ENCODE data around the gene CCDC77. TPM values are rescaled to one million over a fixed set of nuclear protein-coding genes. Genes with fewer than 3 reads are reported as not detected.

Gene CCDC77
- total RNA-seq, 1 experiment from 2014 or later: 20.4 TPM

DNA sequence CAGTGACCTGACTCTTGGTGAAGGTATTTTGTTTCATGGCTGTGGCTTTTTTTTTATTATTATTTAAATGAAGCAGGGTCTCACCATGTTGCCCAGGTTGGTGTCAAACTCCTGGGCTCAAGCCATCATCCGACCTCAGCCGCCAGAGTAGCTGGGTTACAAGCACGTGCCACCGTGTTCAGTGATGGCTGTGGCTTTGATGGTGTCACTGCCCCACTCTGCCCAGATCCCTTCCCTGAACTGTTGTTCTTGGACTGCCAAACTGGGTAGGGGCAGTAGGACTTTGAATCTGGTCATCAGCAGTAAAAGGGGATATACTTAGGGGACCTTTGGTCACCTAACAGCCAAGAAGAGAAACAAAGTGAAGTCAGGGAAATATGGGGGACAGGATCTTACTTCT lies 77.7 kb downstream of the CCDC77 start:
- H4K20me1 ChIP-seq (ENCODE audit: insufficient read depth): no peaks in the 10 kb centered on the region
- H3K4me3 ChIP-seq: no peak overlapping the region
- TF ChIP-seq EZH2 (IDR thresholded peaks at IDR 0.05; ENCODE audit: low read depth): no peak
- TF ChIP-seq, protein P1, sequence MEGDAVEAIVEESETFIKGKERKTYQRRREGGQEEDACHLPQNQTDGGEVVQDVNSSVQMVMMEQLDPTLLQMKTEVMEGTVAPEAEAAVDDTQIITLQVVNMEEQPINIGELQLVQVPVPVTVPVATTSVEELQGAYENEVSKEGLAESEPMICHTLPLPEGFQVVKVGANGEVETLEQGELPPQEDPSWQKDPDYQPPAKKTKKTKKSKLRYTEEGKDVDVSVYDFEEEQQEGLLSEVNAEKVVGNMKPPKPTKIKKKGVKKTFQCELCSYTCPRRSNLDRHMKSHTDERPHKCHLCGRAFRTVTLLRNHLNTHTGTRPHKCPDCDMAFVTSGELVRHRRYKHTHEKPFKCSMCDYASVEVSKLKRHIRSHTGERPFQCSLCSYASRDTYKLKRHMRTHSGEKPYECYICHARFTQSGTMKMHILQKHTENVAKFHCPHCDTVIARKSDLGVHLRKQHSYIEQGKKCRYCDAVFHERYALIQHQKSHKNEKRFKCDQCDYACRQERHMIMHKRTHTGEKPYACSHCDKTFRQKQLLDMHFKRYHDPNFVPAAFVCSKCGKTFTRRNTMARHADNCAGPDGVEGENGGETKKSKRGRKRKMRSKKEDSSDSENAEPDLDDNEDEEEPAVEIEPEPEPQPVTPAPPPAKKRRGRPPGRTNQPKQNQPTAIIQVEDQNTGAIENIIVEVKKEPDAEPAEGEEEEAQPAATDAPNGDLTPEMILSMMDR (conservative IDR thresholded peaks at IDR 0.05): no peak
- no peak overlapping the region for H3K27ac ChIP-seq
- ChIA-PET POLR2A (ENCODE audit: unreplicated experiment) (interaction anchor here (0.6 kb wide), 1 partner anchor 121 kb away, joined by 3 read pairs; no protein-coding TSS in a partner anchor), CTCF (no interaction called here)
- no peak overlapping the region for H3K4me2 ChIP-seq
- no peaks in the 10 kb centered on the region for H3F3A ChIP-seq (ENCODE audit: insufficient read depth, low read depth)
- no peak overlapping the region for H2AFZ ChIP-seq
- peaks cover 42% of the 10 kb centered on the region for H3K27me3 ChIP-seq (ENCODE audit: insufficient read depth, low read depth)
- DNase-seq: no peak
- H3K36me3 ChIP-seq (ENCODE audit: low read depth): no peaks in the 10 kb centered on the region
- no peaks in the 10 kb centered on the region for H3K9me3 ChIP-seq (ENCODE audit: insufficient read depth, low read depth)
- no TSS peak for BruUV-seq (replicated peaks)
- H3K4me1 ChIP-seq (replicated peaks; ENCODE audit: insufficient read depth): no peaks in the 10 kb centered on the region
- H3K79me2 ChIP-seq (ENCODE audit: low read depth): no peaks in the 10 kb centered on the region
- H3K9me2 ChIP-seq (ENCODE audit: insufficient read depth): no peaks in the 10 kb centered on the region
- intact Hi-C loops (cut with micrococcal nuclease; ENCODE audit: unreplicated experiment): no loop called here

DNA sequence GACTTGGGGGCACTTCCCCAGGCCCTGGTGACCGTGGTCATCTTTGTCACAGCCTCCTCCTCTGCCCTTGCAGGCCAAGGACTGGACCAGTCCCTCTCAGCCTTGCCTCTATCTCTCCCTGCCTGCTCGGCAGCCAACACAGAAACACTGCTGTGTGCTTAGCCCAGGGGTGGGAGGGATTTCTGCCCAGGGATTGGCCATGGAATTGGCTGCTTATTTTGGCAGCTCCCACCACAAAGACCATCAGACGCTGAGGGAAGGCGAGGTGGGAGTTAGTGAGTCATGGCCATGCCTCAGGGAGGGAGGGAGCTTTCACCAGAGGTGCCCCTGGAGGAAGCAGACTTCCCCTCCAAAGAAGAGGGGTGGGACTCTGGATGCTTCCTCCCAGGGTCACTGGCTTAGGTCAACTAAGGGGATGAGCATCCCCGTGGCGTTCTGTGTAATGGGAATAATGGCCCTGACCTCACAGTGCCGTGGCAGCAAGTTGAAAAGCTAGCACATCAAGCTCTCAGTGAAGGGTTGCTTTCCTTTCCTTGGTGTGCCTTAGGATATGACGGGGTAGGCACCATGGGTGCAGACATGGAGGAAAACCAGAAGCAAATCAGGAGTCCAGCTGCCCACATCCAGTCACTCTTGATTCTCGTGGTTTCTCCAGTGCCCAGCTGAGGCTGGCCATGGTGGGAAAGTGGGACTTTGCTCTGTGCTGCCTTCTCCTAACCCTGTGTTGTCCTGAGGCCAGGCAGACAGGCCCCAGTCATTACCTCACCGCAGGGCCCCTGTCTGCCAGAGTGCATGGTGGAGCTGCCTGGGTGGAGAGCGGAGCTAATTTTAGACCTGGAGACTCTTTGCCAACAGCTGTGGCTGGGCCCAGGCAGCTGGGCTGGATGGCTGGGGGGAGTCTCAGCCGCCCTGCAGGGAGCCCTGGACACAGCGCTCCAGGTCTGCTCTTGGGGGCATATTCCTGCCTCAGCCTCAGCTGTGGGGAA lies 79.7 kb downstream of the CCDC77 start:
- H3K4me1 ChIP-seq (replicated peaks; ENCODE audit: insufficient read depth): no peaks in the 10 kb centered on the region
- no peaks in the 10 kb centered on the region for H4K20me1 ChIP-seq (ENCODE audit: insufficient read depth)
- ChIA-PET POLR2A (ENCODE audit: unreplicated experiment) (no interaction called here), CTCF (no interaction called here)
- no peaks in the 10 kb centered on the region for H3K9me2 ChIP-seq (ENCODE audit: insufficient read depth)
- TF ChIP-seq, protein P1 (conservative IDR thresholded peaks at IDR 0.05): no peak
- no peak for TF ChIP-seq EZH2 (IDR thresholded peaks at IDR 0.05; ENCODE audit: low read depth)
- intact Hi-C loops (cut with micrococcal nuclease; ENCODE audit: unreplicated experiment): no loop called here
- H3K27me3 ChIP-seq (ENCODE audit: insufficient read depth, low read depth): peaks cover 43% of the 10 kb centered on the region
- no peaks in the 10 kb centered on the region for H3K79me2 ChIP-seq (ENCODE audit: low read depth)
- H3K4me3 ChIP-seq: no peak overlapping the region
- H3K27ac ChIP-seq: no peak overlapping the region
- H2AFZ ChIP-seq: no peak overlapping the region
- DNase-seq: no peak
- H3K9me3 ChIP-seq (ENCODE audit: insufficient read depth, low read depth): no peaks in the 10 kb centered on the region
- H3K4me2 ChIP-seq: no peak overlapping the region
- no TSS peak for BruUV-seq (replicated peaks)
- no peaks in the 10 kb centered on the region for H3F3A ChIP-seq (ENCODE audit: insufficient read depth, low read depth)
- H3K36me3 ChIP-seq (ENCODE audit: low read depth): no peaks in the 10 kb centered on the region

- POLR2A ChIA-PET (ENCODE audit: unreplicated experiment): no interaction called here
- H3K27me3 ChIP-seq (ENCODE audit: insufficient read depth, low read depth): peaks cover 39% of the 10 kb centered on the region
Observed at GRCh38 chr12:482061-482460, 80.6 kb downstream of the CCDC77 start.

More at GRCh38 chr12:482061-482460, 80.6 kb downstream of the CCDC77 start:
- Histone ChIP-seq H3K4me1 (replicated peaks; ENCODE audit: insufficient read depth) (no peaks in the 10 kb centered on the region), H3K9me2 (ENCODE audit: insufficient read depth) (no peaks in the 10 kb centered on the region), H2AFZ (no peak overlapping the region), H3K36me3 (ENCODE audit: low read depth) (no peaks in the 10 kb centered on the region), H3K4me3 (no peak overlapping the region), H3K27ac (no peak overlapping the region), H3K4me2 (no peak overlapping the region), H3K9me3 (ENCODE audit: insufficient read depth, low read depth) (no peaks in the 10 kb centered on the region; the same call in 1 of the 2 replicates), H4K20me1 (ENCODE audit: insufficient read depth) (no peaks in the 10 kb centered on the region), H3K79me2 (ENCODE audit: low read depth) (no peaks in the 10 kb centered on the region), H3F3A (ENCODE audit: insufficient read depth, low read depth) (peaks cover 3% of the 10 kb centered on the region; the same call in 1 of the 2 replicates)
- no TSS peak for BruUV-seq (replicated peaks)
- DNase-seq: no peak
- no peak for TF ChIP-seq EZH2 (IDR thresholded peaks at IDR 0.05; ENCODE audit: low read depth)
- TF ChIP-seq, protein P1 (conservative IDR thresholded peaks at IDR 0.05): no peak
- CTCF ChIA-PET: no interaction called here
- intact Hi-C loops (cut with micrococcal nuclease; ENCODE audit: unreplicated experiment): no loop called here
